Central memory CD4-positive, alpha-beta T cell (primary cell): Measurements from ENCODE around the gene HOOK2.
"Not testable (repeated sequence)": the region's sequence is repeated elsewhere in the genome, so short reads cannot be mapped to it uniquely, and the experiment has no call there.

Source experiments
- DNase-seq: peaks from one replicate; pipeline ENCODE4 v3.0.0; 2022
- total RNA-seq, 3 experiments: gene quantifications; one replicate each; lab custom pipeline; 2026; lab: John Stamatoyannopoulos, UW

Gene HOOK2
- 9.1 to 26.6 (median 17.2) reads per million in 3 experiments for total RNA-seq

GRCh38 chr19:12774588-12775555 is at the start of gene HOOK2:
TSS of gene HOOK2 (minus strand) at chr19:12775552. CDS start at chr19:12775449, 103 bp downstream.
- DNase-seq = no peak

- DNase-seq = no peak
Observed at GRCh38 chr19:12821761-12822160, 46.4 kb upstream of the HOOK2 start.

- DNase-seq = not testable (repeated sequence)
Observed at GRCh38 chr19:12817810-12818209, 42.5 kb upstream of the HOOK2 start.

- not testable (repeated sequence) for DNase-seq
Observed at GRCh38 chr19:12817188-12817587, 41.8 kb upstream of the HOOK2 start.

GRCh38 chr19:12815088-12815487 is 39.7 kb upstream of the HOOK2 start:
- DNase-seq = no peak

GRCh38 chr19:12806242-12807081 is 31.1 kb upstream of the HOOK2 start, which contains the start of gene RNASEH2A:
TSS of gene RNASEH2A (plus strand) at chr19:12806584. CDS start at chr19:12806674, 90 bp downstream.
- DNase-seq = peak; percentile 81

GRCh38 chr19:12804051-12804450 is 28.7 kb upstream of the HOOK2 start:
- no peak for DNase-seq

GRCh38 chr19:12802267-12803106 is 27.1 kb upstream of the HOOK2 start:
- no peak for DNase-seq

- DNase-seq = peak; percentile 63
Observed at GRCh38 chr19:12801466-12802266, 26.3 kb upstream of the HOOK2 start, which contains the start of the genes PRDX2 and THSD8. TSS of gene PRDX2 (minus strand) at chr19:12801800. CDS start at chr19:12801261, 539 bp downstream. TSS of gene THSD8 (plus strand) at chr19:12802069. CDS start at chr19:12802072, 3 bp downstream.

- no peak for DNase-seq
Observed at GRCh38 chr19:12800923-12801465, 25.6 kb upstream of the HOOK2 start.

GRCh38 chr19:12800466-12800770 is 25.1 kb upstream of the HOOK2 start:
- no peak for DNase-seq

- no peak for DNase-seq
Observed at GRCh38 chr19:12799742-12800465, 24.6 kb upstream of the HOOK2 start.

- DNase-seq = not testable (repeated sequence)
Observed at GRCh38 chr19:12797607-12798006, 22.3 kb upstream of the HOOK2 start.

GRCh38 chr19:12797141-12797587 is 21.8 kb upstream of the HOOK2 start:
- no peak for DNase-seq

GRCh38 chr19:12796146-12797071 is 21.1 kb upstream of the HOOK2 start:
- peak; percentile 76 for DNase-seq

GRCh38 chr19:12794971-12795381 is 19.6 kb upstream of the HOOK2 start:
- DNase-seq = no peak

- DNase-seq = peak; percentile 56
Observed at GRCh38 chr19:12794196-12794941, 19.0 kb upstream of the HOOK2 start.
